ENCODE data around the gene GPBAR1. TPM values are rescaled to one million over a fixed set of nuclear protein-coding genes. Genes with fewer than 3 reads are reported as not detected.
"Not testable (repeated sequence)": the region's sequence is repeated elsewhere in the genome, so short reads cannot be mapped to it uniquely, and the experiment has no call there.

GPBAR1 gene
- total RNA-seq, 1 donor from 2014 or later = 0.92 TPM

DNA sequence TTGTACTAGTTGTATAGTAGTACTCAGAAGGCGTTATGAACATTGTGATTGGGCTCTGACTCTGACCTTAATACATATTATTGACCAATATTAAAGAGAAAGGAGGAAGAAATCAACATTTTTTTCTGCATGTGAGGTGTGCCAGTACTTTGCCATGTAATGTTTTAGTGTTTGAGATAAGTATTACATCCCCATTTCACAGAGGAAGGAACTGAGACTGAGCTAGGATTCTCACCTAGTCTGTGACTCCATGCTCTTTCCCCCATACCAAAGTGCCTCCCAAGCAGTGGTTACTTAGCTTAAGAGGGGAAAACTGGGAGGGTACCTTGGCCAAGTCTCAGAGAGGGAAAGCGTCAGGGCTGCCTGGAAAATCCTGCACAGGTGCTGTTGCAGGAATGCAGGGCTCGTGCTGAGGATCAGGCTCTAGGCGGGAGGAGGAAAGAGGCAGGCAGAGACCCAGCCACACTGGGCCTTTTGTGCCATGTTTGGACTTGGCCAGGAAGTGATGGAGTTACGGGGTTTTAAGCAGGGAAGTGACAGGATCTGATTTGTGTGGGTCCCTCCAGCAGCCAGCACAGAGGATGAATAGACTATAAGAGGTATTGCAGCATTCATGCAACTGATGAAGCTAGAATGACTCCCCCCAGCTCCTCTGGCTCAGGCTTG is 11.2 kb downstream of the GPBAR1 start:
- no peak for DNase-seq (ENCODE audit: low read depth)
- no peak overlapping the region for H3K4me3 ChIP-seq (ENCODE audit: low read depth, low read length)
- no peak for TF ChIP-seq CTCF (IDR thresholded peaks at IDR 0.05; ENCODE audit: insufficient read depth, low read length, poor library complexity, severe bottlenecking)
- H3K27me3 ChIP-seq (ENCODE audit: control insufficient read depth, insufficient read depth, low read length) = no peaks in the 10 kb centered on the region
- peaks cover 2% of the 10 kb centered on the region for H3K36me3 ChIP-seq (ENCODE audit: control insufficient read depth, insufficient read depth, low read length)

- peak; percentile 94 for TF ChIP-seq CTCF (IDR thresholded peaks at IDR 0.05; ENCODE audit: insufficient read depth, low read length, poor library complexity, severe bottlenecking)
- Histone ChIP-seq H3K36me3 (ENCODE audit: control insufficient read depth, insufficient read depth, low read length) (peaks cover 2% of the 10 kb centered on the region), H3K4me3 (ENCODE audit: low read depth, low read length) (no peak overlapping the region), H3K27me3 (ENCODE audit: control insufficient read depth, insufficient read depth, low read length) (no peaks in the 10 kb centered on the region)
- peak; percentile 75 for DNase-seq (ENCODE audit: low read depth)
Measured at GRCh38 chr2:218272531-218273212, 11.9 kb downstream of the GPBAR1 start.

- H3K4me3 ChIP-seq (ENCODE audit: low read depth, low read length); H3K36me3 ChIP-seq (ENCODE audit: control insufficient read depth, insufficient read depth, low read length); H3K27me3 ChIP-seq (ENCODE audit: control insufficient read depth, insufficient read depth, low read length); DNase-seq (ENCODE audit: low read depth): not testable (repeated sequence)
Measured at GRCh38 chr2:218273214-218273907, 12.5 kb downstream of the GPBAR1 start.

DNA sequence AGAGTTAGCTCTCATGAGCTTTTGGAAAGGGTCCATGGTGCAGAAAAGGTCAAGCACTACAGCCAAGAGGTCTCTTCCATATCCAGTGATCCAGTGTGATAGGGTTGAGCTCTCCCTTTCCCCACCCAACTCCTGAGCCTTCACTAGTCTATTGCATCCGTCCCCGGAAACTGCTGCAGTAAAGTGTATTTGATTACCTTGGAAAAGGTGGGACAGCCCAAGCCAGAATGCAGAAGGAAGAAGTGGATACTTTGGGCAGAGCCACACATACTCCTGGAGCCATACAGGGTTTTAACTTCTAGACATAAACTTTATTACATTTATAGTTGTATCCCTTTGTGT is 13.1 kb downstream of the GPBAR1 start:
- DNase-seq (ENCODE audit: low read depth) = no peak
- Histone ChIP-seq H3K36me3 (ENCODE audit: control insufficient read depth, insufficient read depth, low read length) (peaks cover 2% of the 10 kb centered on the region), H3K4me3 (ENCODE audit: low read depth, low read length) (no peak overlapping the region), H3K27me3 (ENCODE audit: control insufficient read depth, insufficient read depth, low read length) (no peaks in the 10 kb centered on the region)
- TF ChIP-seq CTCF (IDR thresholded peaks at IDR 0.05; ENCODE audit: insufficient read depth, low read length, poor library complexity, severe bottlenecking) = no peak

- no peak for DNase-seq (ENCODE audit: low read depth)
- no peak for TF ChIP-seq CTCF (IDR thresholded peaks at IDR 0.05; ENCODE audit: insufficient read depth, low read length, poor library complexity, severe bottlenecking)
- H3K4me3 ChIP-seq (ENCODE audit: low read depth, low read length) = no peak overlapping the region
- H3K36me3 ChIP-seq (ENCODE audit: control insufficient read depth, insufficient read depth, low read length) = peaks cover 2% of the 10 kb centered on the region
- no peaks in the 10 kb centered on the region for H3K27me3 ChIP-seq (ENCODE audit: control insufficient read depth, insufficient read depth, low read length)
Measured at GRCh38 chr2:218274586-218274985, 13.8 kb downstream of the GPBAR1 start.

DNA sequence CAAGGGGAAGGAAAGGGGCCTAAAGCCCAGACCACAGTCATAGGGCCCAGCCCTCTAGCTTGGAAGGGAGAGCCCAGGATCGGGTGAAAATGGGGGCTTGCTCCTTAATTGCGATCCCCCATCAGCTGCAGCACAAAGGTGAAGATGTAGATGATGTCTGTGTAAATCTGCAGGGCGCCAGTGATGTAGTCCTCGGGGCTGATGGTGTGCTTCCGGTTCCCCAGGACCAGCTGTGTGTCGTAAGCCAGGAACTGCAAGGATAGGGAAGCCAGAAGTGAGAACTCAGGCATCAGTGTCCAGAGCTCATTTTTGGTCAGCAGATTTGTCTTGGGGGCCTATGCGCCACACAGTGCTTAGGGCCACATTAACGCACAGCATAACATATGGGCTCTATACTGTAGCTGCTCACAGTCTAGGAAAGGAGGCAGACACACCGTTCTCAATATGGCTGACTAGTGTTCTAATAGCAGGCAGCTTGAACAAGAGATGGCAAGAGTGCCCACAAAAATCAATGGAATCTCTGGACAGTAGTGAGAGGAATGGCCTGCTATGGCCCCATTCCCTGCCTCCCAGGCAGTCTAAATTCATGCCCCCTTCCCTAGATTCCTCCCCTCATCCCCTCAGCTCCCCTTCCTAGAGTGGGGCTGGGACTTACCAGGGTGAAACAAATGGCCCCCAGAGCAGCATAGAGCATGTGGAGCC is 14.7 kb downstream of the GPBAR1 start:
- H3K27me3 ChIP-seq (ENCODE audit: control insufficient read depth, insufficient read depth, low read length) = no peaks in the 10 kb centered on the region
- H3K4me3 ChIP-seq (ENCODE audit: low read depth, low read length) = no peak overlapping the region
- TF ChIP-seq CTCF (IDR thresholded peaks at IDR 0.05; ENCODE audit: insufficient read depth, low read length, poor library complexity, severe bottlenecking) = no peak
- peaks cover 3% of the 10 kb centered on the region for H3K36me3 ChIP-seq (ENCODE audit: control insufficient read depth, insufficient read depth, low read length)
- DNase-seq (ENCODE audit: low read depth) = no peak
